Epidermal melanocyte (primary cell): Measurements from ENCODE around the gene ARHGEF33.
"Not testable (repeated sequence)": the region's sequence is repeated elsewhere in the genome, so short reads cannot be mapped to it uniquely, and the experiment has no call there.

Experiments
- DNase-seq: peaks from one replicate; pipeline ENCODE4 v3.0.0; 2011; ENCODE audit warnings: low spot score; ENCODE audit not compliant: insufficient read length

ARHGEF33 gene

GRCh38 chr2:38909872-38910271 lies 20.2 kb downstream of the ARHGEF33 start:
- DNase-seq, result no peak

GRCh38 chr2:38911191-38911590 lies 21.5 kb downstream of the ARHGEF33 start:
- DNase-seq, result no peak

GRCh38 chr2:38912619-38913018 lies 22.9 kb downstream of the ARHGEF33 start:
- no peak for DNase-seq

DNA sequence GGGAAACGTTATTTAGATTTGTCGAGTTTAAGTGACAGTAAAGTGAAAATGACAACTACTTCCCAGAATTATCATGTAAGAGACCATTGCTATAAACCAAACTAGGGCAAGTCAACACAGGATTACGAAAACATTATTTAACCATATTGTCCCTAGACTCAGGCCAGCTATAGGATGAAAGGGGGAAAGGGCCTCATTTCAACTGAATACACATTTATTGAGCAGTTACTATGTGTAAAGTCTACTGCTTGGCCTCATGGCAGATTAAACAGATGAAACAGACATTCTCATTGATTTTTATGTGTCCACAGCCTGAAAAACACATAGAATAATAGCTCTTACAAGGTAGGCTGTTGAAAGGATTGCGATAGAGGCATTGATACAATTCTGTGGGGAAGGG lies 32.7 kb downstream of the ARHGEF33 start:
- DNase-seq, result no peak

- no peak for DNase-seq
These were observed 33.2 kb downstream of the ARHGEF33 start for GRCh38 chr2:38922902-38923301.

- DNase-seq, result no peak
These were observed 36.3 kb downstream of the ARHGEF33 start for GRCh38 chr2:38925982-38926381.

DNA sequence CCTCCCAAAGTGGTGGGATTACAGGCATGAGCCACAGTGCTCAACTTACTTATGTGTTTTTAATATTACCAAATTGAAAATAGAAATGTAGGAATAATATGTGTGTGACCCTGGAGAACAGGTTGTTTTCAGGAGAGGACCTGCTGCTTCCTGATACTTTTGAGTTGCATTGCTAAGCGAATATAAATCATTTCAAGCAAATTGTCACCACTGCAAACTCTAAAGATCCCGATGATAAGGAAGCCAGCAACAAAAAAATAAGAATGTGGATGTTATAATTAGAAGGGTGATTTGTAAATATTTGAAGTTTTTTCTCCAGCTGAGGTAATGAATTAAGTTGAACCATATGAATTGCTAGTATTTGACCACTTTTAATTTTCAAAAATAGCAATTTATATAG lies 40.9 kb downstream of the ARHGEF33 start:
- DNase-seq, result no peak

GRCh38 chr2:38932586-38932985 lies 42.9 kb downstream of the ARHGEF33 start:
- no peak for DNase-seq

- no peak for DNase-seq
These were observed 44.0 kb downstream of the ARHGEF33 start for GRCh38 chr2:38933653-38934052.

GRCh38 chr2:38934742-38935141 lies 45.1 kb downstream of the ARHGEF33 start:
- no peak for DNase-seq

GRCh38 chr2:38935568-38936172 lies 46.0 kb downstream of the ARHGEF33 start:
- no peak for DNase-seq

- not testable (repeated sequence) for DNase-seq
These were observed 46.8 kb downstream of the ARHGEF33 start for GRCh38 chr2:38936516-38936915.

DNA sequence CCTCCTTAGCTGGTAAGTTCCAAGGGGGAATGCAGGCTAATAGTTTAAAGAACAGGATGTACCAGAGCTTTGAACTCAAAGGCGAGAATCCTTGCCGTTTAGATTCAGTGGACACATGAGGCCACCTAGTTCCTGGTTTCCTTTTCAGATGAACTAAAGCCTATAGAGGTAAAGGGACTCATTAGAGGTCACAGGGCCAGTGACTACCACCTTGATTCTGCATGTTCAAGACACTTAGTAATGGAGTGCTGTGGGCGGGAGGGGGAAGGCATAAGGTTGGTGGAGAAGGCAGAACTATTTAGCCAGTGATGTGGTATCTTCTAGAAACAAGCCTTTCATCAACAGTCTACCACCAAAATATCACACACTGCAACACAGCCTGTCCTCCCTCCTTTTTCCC lies 47.9 kb downstream of the ARHGEF33 start:
- no peak for DNase-seq

DNA sequence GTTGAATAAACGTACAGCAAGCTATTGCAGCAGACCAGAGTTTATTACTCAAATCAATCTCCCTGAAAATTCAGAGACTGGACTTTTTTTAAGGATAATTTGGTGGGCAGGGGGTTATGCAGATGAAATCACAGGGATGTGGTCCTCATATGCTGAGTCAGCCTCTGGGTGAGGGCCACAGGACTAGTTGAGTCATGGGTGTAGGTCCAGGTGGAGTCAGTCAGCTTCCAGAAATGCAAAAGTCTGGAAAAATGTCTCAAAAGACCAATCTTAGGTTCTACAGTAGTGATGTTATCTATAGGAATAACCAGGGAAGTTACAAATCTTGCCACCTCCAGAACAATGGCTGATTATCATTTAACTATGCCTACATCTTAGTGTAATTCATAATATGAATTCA lies 51.1 kb downstream of the ARHGEF33 start:
- DNase-seq, result no peak

- DNase-seq, result no peak
These were observed 54.1 kb downstream of the ARHGEF33 start for GRCh38 chr2:38943784-38944183.

- DNase-seq, result no peak
These were observed 55.7 kb downstream of the ARHGEF33 start for GRCh38 chr2:38945372-38945771.

- no peak for DNase-seq
These were observed 56.2 kb downstream of the ARHGEF33 start for GRCh38 chr2:38945911-38946310.

DNA sequence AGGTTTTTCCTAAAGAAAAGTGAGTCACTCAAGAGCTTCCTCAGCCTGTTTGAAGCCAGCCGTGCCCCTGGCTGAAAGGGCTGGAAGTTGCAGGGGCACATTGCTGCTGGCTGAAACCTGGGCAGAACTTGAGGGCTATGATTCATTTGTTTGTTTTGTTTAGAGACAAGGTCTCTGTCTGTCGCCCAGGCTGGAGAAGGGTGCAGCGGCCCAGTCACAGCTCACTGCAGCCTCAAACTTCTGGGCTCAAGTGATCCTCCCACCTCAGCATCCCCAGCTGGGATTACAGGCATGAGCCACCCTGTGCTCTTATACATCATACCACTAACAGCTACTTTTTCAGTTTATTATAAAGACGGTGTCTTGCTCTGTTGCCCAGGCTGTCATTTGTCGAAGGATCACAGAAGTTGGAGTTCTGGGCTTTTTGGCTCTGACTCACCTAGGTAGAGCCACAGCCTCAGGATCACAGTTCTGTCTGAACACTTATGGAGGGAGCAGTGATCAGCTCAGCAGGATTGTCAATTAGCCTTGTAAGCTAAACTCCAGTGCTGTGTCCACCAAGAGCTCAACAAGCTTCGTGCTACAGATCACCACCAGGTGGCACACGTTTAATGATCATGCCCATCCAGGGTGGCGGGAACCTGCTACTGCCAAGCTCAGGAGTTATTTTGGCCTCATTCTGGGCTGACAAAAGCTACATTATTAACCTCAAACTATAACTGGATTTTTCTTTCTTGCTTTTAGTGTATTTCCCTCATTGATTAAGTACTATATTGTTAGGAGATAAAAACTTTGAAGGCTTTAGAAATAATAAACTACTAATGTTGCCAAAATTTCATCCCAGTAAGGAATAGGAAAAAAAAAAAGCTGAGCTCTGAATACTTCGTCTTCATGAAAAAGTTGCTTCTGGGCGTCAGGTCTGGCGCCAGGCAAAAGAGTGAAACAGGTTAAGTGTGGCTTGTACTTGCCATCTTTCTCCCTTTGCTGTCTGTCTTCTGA lies 57.9 kb downstream of the ARHGEF33 start:
- DNase-seq, result peak; percentile 77

GRCh38 chr2:38948387-38948882 lies 58.8 kb downstream of the ARHGEF33 start:
- DNase-seq, result no peak

DNA sequence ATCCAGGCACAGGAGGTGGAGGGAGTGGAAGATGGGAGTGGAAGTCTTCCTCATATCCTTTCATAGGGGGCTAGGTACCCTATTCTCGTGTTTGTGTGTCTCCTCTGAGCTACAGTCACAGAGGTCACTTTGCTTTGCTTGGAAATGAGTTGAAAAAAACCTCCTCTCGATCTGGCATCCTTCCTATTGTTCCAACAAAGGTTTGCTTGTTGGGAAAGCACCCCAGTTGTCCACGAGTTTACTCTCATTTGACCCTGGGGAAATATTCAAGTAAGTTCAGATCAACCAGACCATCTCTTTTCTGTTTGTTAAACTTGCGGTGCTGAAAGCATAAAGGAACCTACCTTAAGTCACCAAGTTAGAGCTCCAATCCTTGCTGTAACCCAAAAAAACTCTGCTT lies 59.3 kb downstream of the ARHGEF33 start:
- no peak for DNase-seq

DNA sequence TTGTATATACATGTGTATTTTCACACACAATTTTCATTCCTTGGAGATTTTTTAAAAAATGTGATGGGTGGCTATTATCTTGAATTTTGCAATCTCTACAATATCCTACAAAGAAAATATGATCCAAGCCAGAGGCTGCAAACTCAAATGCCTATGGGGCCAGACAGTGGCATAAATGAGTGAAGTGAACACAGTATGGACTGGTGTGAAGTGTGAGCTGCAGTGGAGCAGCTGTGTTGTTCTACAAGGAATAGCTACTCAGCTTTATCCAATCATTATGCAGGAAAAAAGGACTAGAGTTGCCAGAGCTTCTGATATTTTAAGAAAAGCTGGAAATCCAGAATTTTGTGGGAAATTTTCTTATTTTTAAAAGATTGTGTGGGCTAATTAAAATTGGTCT lies 62.1 kb downstream of the ARHGEF33 start:
- DNase-seq, result no peak

- DNase-seq, result no peak
These were observed 68.3 kb downstream of the ARHGEF33 start for GRCh38 chr2:38957972-38958371.

GRCh38 chr2:38959466-38959865 lies 69.8 kb downstream of the ARHGEF33 start:
- no peak for DNase-seq
